IMR-90 (cell line): ENCODE data around the gene CPA5. TPM values are rescaled to one million over a fixed set of nuclear protein-coding genes. Genes with fewer than 3 reads are reported as not detected.

ENCODE experiments used
- ATAC-seq: fragments of 200-7000 bp; cut with Tn5 transposase; 2 replicates; pipeline ENCODE4 v1.9.1; 2020; ENCODE audit warnings: low read depth, mild to moderate bottlenecking, moderate library complexity
- BruUV-seq: library from RNA; stranded (reverse); fragments of 400-500 nt; replicated peaks from 2 replicates; lab custom pipeline; 2021; lab: Mats Ljungman, UMichigan
- CTCF ChIA-PET: fragments of 300-600 bp; formaldehyde crosslinking; extraction: SDS; loops from one replicate; lab custom pipeline; 2021; ENCODE audit warnings: antibody characterized with exemption; lab: Yijun Ruan, JAX
- POLR2A ChIA-PET: fragments of 300-600 bp; sonication (Branson Sonifier 250); formaldehyde crosslinking; loops from one replicate; lab custom pipeline; 2022; ENCODE audit warnings: antibody characterized with exemption; ENCODE audit not compliant: unreplicated experiment; lab: Charles Lee
- DNase-seq: peaks from one replicate; pipeline ENCODE4 v3.0.0; 2013
- H2AFZ ChIP-seq: replicated peaks from 2 replicates; pipeline ENCODE3; 2013; ENCODE audit warnings: low read length, mild to moderate bottlenecking; ENCODE audit not compliant: poor library complexity
- H2AK5ac ChIP-seq: 2 replicates; pipeline ENCODE4 v1.6.1; 2013; ENCODE audit warnings: low read depth, low read length, inconsistent platforms
- H2AK9ac ChIP-seq: replicated peaks from 2 replicates; pipeline ENCODE3; 2013; ENCODE audit warnings: mild to moderate bottlenecking, low read depth, low read length, moderate library complexity; ENCODE audit not compliant: poor library complexity
- H2BK120ac ChIP-seq: 2 replicates; pipeline ENCODE4 v1.6.1; 2013; ENCODE audit warnings: low read depth, low read length, inconsistent platforms
- H2BK15ac ChIP-seq: 3 replicates; pipeline ENCODE4 v1.6.1; 2013; ENCODE audit warnings: low read depth, low read length, inconsistent platforms
- H2BK20ac ChIP-seq: 2 replicates; pipeline ENCODE4 v1.6.1; 2013; ENCODE audit warnings: low read depth, mild to moderate bottlenecking, inconsistent platforms, low read length, moderate library complexity
- H2BK5ac ChIP-seq: 2 replicates; pipeline ENCODE4 v1.6.1; 2013; ENCODE audit warnings: mild to moderate bottlenecking, low read depth, low read length, inconsistent platforms; ENCODE audit not compliant: poor library complexity, severe bottlenecking
- H3K14ac ChIP-seq: replicated peaks from 2 replicates; pipeline ENCODE4 v1.6.1; 2013; ENCODE audit warnings: low read depth, low read length, inconsistent platforms
- H3K18ac ChIP-seq: 2 replicates; pipeline ENCODE4 v1.6.1; 2013; ENCODE audit warnings: low read depth, low read length, control low read depth
- H3K23ac ChIP-seq: 2 replicates; pipeline ENCODE4 v1.6.1; 2013; ENCODE audit warnings: low read depth, low read length, inconsistent platforms
- H3K27ac ChIP-seq: 2 replicates; pipeline ENCODE4 v1.5.1; 2013; ENCODE audit warnings: mild to moderate bottlenecking, control low read depth, low read length; ENCODE audit not compliant: insufficient read depth
- H3K27me3 ChIP-seq: 2 replicates; pipeline ENCODE4 v1.6.1; 2013; ENCODE audit warnings: low read length; ENCODE audit not compliant: control insufficient read depth, insufficient read depth
- H3K36me3 ChIP-seq: 2 replicates; pipeline ENCODE4 v1.6.1; 2013; ENCODE audit warnings: low read length, mixed read lengths; ENCODE audit not compliant: control insufficient read depth, insufficient read depth
- H3K4ac ChIP-seq: 2 replicates; pipeline ENCODE4 v1.6.1; 2013; ENCODE audit warnings: low read depth, low read length, inconsistent platforms
- H3K4me1 ChIP-seq: 2 replicates; pipeline ENCODE4 v1.6.1; 2013; ENCODE audit warnings: low read length, mixed read lengths; ENCODE audit not compliant: control insufficient read depth, insufficient read depth
- H3K4me2 ChIP-seq: 2 replicates; pipeline ENCODE4 v1.6.1; 2013; ENCODE audit warnings: low read depth, mild to moderate bottlenecking, control low read depth, low read length, moderate library complexity
- H3K4me3 ChIP-seq: 2 replicates; pipeline ENCODE4 v1.5.1; 2013; ENCODE audit warnings: low read depth, mild to moderate bottlenecking, control low read depth, low read length, moderate library complexity; ENCODE audit not compliant: insufficient read depth
- H3K56ac ChIP-seq: 2 replicates; pipeline ENCODE4 v1.6.1; 2013; ENCODE audit warnings: low read length, inconsistent platforms; ENCODE audit not compliant: insufficient read depth; ENCODE audit errors: extremely low read depth
- H3K79me1 ChIP-seq, 2 experiments: 2 replicates each; pipeline ENCODE4 v1.6.1; 2013; ENCODE audit warnings: low read length in 2 of 2, inconsistent platforms in 1 of 2, low read depth in 1 of 2
- H3K9ac ChIP-seq: 2 replicates; pipeline ENCODE4 v1.6.1; 2013; ENCODE audit warnings: low read depth, low read length, control low read depth
- H3K9me1 ChIP-seq: 2 replicates; pipeline ENCODE4 v1.6.1; 2013; ENCODE audit warnings: low read length, inconsistent platforms; ENCODE audit not compliant: insufficient read depth
- H3K9me3 ChIP-seq: 2 replicates; pipeline ENCODE4 v1.6.1; 2013; ENCODE audit warnings: low read length; ENCODE audit not compliant: control insufficient read depth, insufficient read depth
- H4K20me1 ChIP-seq: 2 replicates; pipeline ENCODE4 v1.6.1; 2013; ENCODE audit warnings: low read length, inconsistent platforms; ENCODE audit not compliant: insufficient read depth
- H4K5ac ChIP-seq: 2 replicates; pipeline ENCODE4 v1.6.1; 2013; ENCODE audit warnings: mild to moderate bottlenecking, low read depth, low read length, control low read depth
- H4K8ac ChIP-seq, 2 experiments: 2 replicates each; pipeline ENCODE4 v1.6.1; 2013; ENCODE audit warnings: low read depth in 2 of 2, low read length in 2 of 2, control low read depth in 1 of 2, inconsistent platforms in 1 of 2
- H4K91ac ChIP-seq: 2 replicates; pipeline ENCODE4 v1.6.1; 2013; ENCODE audit warnings: low read depth, low read length, inconsistent platforms; ENCODE audit not compliant: insufficient read depth
- BHLHE40 ChIP-seq: fragments of 150-350 bp; IDR thresholded peaks from 2 replicates; pipeline ENCODE4 v1.6.1; 2016; ENCODE audit warnings: mild to moderate bottlenecking, low read depth, low read length
- CEBPB ChIP-seq: IDR thresholded peaks from 2 replicates; pipeline ENCODE4 v1.6.1; 2012; ENCODE audit warnings: low read depth, low read length, improper control_type of control experiment
- CHD1 ChIP-seq: IDR thresholded peaks from 2 replicates; pipeline ENCODE4 v1.6.1; 2012; ENCODE audit warnings: low read depth, low read length, improper control_type of control experiment
- CTCF ChIP-seq: conservative IDR thresholded peaks from 2 replicates; pipeline ENCODE4 v1.5.1; 2012; ENCODE audit warnings: mild to moderate bottlenecking, low read depth, low read length, improper control_type of control experiment
- ELK1 ChIP-seq: fragments of 150-350 bp; IDR thresholded peaks from 2 replicates; pipeline ENCODE4 v1.6.1; 2016; ENCODE audit warnings: low read depth, mild to moderate bottlenecking, low read length, moderate library complexity, borderline replicate concordance
- FOS ChIP-seq: fragments of 150-350 bp; IDR thresholded peaks from 2 replicates; pipeline ENCODE4 v1.6.1; 2016; ENCODE audit warnings: low read depth, low read length
- MAFK ChIP-seq: IDR thresholded peaks from 2 replicates; pipeline ENCODE4 v1.6.1; 2012; ENCODE audit warnings: low read depth, low read length, improper control_type of control experiment
- MXI1 ChIP-seq: IDR thresholded peaks from 2 replicates; pipeline ENCODE4 v1.6.1; 2012; ENCODE audit warnings: low read depth, mild to moderate bottlenecking, low read length, moderate library complexity, borderline replicate concordance
- NFE2L2 ChIP-seq: fragments of 150-350 bp; IDR thresholded peaks from 2 replicates; pipeline ENCODE4 v1.6.1; 2016; ENCODE audit warnings: low read depth, mild to moderate bottlenecking, low read length
- POLR2A ChIP-seq: IDR thresholded peaks from 2 replicates; pipeline ENCODE4 v1.6.1; 2012; ENCODE audit warnings: mild to moderate bottlenecking, low read depth, low read length
- USF2 ChIP-seq: fragments of 150-350 bp; IDR thresholded peaks from 2 replicates; pipeline ENCODE4 v1.6.1; 2017; ENCODE audit warnings: mild to moderate bottlenecking, antibody characterized with exemption, low read length, low read depth
- WGBS, 2 experiments: methylation state at CpG; one replicate each; pipeline versions ENCODE4 v1.1.5 to v1.1.7; 2013; ENCODE audit warnings: missing lambda C conversion rate in 2 of 2; ENCODE audit not compliant: insufficient read length in 1 of 2; ENCODE audit errors: extremely low coverage in 2 of 2; 5-methylcytosine and 5-hydroxymethylcytosine counted together
- dilution Hi-C: fragments of 300-500 bp; cut with HindIII; formaldehyde crosslinking; loops from one replicate; pipeline ENCODE4 v1.14.3; 2018; ENCODE audit warnings: low sequenced_read_pairs; ENCODE audit not compliant: unreplicated experiment
- in situ Hi-C: fragments of 300-500 bp; cut with MboI; formaldehyde crosslinking; loops from 3 replicates; pipeline ENCODE4 v1.14.3; 2019; ENCODE audit warnings: low sequenced_read_pairs, inconsistent platforms, mixed read lengths
- intact Hi-C: fragments of 100-400 bp; cut with micrococcal nuclease; formaldehyde crosslinking; loops from 2 replicates; pipeline ENCODE4 v1.10.0; 2022
- polyA plus RNA-seq, 3 experiments: library from polyadenylated mRNA; depleted of rRNA; stranded (reverse); fragments of >200 nt; gene quantifications; 2 replicates each; pipeline ENCODE4 v1.2.3, GENCODE V29; 2012; ENCODE audit warnings: low replicate concordance in 1 of 3
- total RNA-seq: library from RNA; depleted of rRNA; stranded (reverse); fragments of >200 nt; gene quantifications from 2 replicates; pipeline ENCODE4 v1.2.3, GENCODE V29; 2012

The CPA5 gene
- total and polyA plus RNA-seq, 2 of the 4 experiments (the other 2 are of a cell fraction): under 0.01 to 0.86 TPM

- Histone ChIP-seq H2BK5ac (no peak overlapping the region), H3K4me1 (peaks cover 2% of the 10 kb centered on the region), H2BK15ac (no peak overlapping the region), H3K14ac (no peak overlapping the region), H4K91ac (no peak overlapping the region), H3K9ac (no peak overlapping the region), H3K36me3 (peaks cover 2% of the 10 kb centered on the region), H3K27ac (no peak overlapping the region), H4K8ac (no peak overlapping the region), H3K18ac (no peak overlapping the region), H3K9me1 (no peaks in the 10 kb centered on the region; the same call in 1 of the 2 replicates), H3K4me3 (no peak overlapping the region), H3K79me1 (no peaks in the 10 kb centered on the region), H4K5ac (no peak overlapping the region), H3K4ac (no peak overlapping the region), H2BK120ac (no peak overlapping the region), H3K9me3 (no peaks in the 10 kb centered on the region), H3K4me2 (no peak overlapping the region), H3K27me3 (no peaks in the 10 kb centered on the region), H2AK5ac (no peak overlapping the region), H3K23ac (no peak overlapping the region), H2AK9ac (no peak overlapping the region), H3K56ac (no peak overlapping the region), H4K20me1 (no peaks in the 10 kb centered on the region), H2AFZ (no peak overlapping the region), H2BK20ac (no peak overlapping the region)
- in situ Hi-C loops: no loop called here
- TF ChIP-seq ELK1: no peak
- TF ChIP-seq CEBPB: no peak
- no peak for TF ChIP-seq CHD1
- no peak for TF ChIP-seq MAFK
- no peak for TF ChIP-seq MXI1
- TF ChIP-seq USF2: no peak
- TF ChIP-seq FOS: no peak
- TF ChIP-seq CTCF: no peak
- TF ChIP-seq POLR2A: no peak
- no peak for TF ChIP-seq BHLHE40
- TF ChIP-seq NFE2L2: no peak
- ChIA-PET POLR2A (no interaction called here), CTCF (interaction anchor here (1.3 kb wide), 1 partner anchor 11 kb away, joined by 4 read pairs; no protein-coding TSS in a partner anchor)
- BruUV-seq: no TSS peak
- intact Hi-C loops: no loop called here
- WGBS, 2 experiments: 92% methylated on average over 5 of the region's 21 CpGs; no CpG with 5 or more reads in 1 of the 2 experiments
- ATAC-seq: no peak
- DNase-seq: no peak
- dilution Hi-C loops: no loop called here
Observed at GRCh38 chr7:130305433-130306042, 39.1 kb upstream of the CPA5 start.
